ENCODE results near the gene FKBP8. TPM values are rescaled to one million over a fixed set of nuclear protein-coding genes. Genes with fewer than 3 reads are reported as not detected.
A peak's percentile ranks its signal among the peaks of the same experiment; 100 is the strongest.

Gene FKBP8
- total RNA-seq, 2 donors from 2014 or later, result 326 to 536 TPM

DNA sequence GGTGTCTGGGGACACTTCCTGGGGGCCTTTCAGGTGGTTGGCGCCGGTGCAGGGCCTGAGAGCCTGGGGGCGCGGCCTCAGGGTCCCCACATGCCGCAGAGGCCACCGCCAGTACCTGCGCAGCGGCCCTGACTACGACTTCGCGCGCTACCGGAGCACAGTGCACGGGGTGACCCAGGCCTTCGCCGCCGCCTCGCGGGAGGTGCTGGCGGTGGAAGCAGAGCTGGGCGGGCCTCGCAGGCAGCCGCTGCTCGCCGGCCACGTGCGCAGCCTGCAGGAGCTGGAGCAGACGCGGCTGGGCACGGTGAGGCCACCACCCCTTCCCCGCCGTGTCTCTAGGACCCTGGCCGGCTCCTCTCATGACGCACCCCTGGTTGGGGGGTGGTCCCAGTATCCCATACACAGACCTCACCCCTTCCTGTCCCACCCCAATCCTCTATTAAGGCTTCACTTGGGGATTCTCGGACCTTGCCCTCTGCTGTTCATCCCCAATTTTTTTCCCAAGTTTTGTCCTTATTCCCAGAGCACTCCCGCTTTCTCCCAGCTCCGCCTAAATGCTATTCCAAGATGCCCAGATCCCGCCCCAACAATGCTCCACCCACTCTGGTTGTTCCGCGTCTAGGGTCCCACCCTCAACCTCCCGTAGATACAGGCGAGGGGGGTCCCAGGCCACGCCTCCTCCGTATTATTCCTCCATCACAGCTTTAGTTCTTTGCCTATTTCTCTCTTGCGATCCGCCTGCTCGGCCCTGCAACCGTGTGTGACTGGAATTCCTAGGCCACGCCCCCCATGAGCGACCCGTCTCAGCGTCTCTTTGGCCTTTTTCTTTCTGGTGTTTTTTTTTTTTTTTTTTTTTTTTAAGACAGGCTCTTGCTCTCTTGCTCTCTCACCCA lies 46.3 kb upstream of the FKBP8 start:
- Histone ChIP-seq H3K9me3 (no peaks in the 10 kb centered on the region), H3K27ac (peak overlapping the region; percentile 78 to 79), H3K4me3 (peak overlapping the region; percentile 66 to 84), H3K36me3 (peaks cover 0 to 3% of the 10 kb centered on the region in 2 donors), H3K27me3 (replicated peaks; ENCODE audit: insufficient read depth) (no peaks in the 10 kb centered on the region), H3K4me1 (replicated peaks) (peaks cover 7% of the 10 kb centered on the region)
- DNase-seq (ENCODE audit: low spot score), result peak; percentile 39
- TF ChIP-seq POLR2AphosphoS5 (IDR thresholded peaks at IDR 0.05), result no peak
- TF ChIP-seq, protein P1, sequence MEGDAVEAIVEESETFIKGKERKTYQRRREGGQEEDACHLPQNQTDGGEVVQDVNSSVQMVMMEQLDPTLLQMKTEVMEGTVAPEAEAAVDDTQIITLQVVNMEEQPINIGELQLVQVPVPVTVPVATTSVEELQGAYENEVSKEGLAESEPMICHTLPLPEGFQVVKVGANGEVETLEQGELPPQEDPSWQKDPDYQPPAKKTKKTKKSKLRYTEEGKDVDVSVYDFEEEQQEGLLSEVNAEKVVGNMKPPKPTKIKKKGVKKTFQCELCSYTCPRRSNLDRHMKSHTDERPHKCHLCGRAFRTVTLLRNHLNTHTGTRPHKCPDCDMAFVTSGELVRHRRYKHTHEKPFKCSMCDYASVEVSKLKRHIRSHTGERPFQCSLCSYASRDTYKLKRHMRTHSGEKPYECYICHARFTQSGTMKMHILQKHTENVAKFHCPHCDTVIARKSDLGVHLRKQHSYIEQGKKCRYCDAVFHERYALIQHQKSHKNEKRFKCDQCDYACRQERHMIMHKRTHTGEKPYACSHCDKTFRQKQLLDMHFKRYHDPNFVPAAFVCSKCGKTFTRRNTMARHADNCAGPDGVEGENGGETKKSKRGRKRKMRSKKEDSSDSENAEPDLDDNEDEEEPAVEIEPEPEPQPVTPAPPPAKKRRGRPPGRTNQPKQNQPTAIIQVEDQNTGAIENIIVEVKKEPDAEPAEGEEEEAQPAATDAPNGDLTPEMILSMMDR (IDR thresholded peaks at IDR 0.05), result peak in 2 of 4 experiments; percentile 45 to 48
- 16% methylated on average over 42 of the region's 52 CpGs for WGBS
- intact Hi-C loops (cut with DNase I), result loop anchor here (2.0 kb wide), 1 partner anchor 139 kb away; no protein-coding TSS in a partner anchor

DNA sequence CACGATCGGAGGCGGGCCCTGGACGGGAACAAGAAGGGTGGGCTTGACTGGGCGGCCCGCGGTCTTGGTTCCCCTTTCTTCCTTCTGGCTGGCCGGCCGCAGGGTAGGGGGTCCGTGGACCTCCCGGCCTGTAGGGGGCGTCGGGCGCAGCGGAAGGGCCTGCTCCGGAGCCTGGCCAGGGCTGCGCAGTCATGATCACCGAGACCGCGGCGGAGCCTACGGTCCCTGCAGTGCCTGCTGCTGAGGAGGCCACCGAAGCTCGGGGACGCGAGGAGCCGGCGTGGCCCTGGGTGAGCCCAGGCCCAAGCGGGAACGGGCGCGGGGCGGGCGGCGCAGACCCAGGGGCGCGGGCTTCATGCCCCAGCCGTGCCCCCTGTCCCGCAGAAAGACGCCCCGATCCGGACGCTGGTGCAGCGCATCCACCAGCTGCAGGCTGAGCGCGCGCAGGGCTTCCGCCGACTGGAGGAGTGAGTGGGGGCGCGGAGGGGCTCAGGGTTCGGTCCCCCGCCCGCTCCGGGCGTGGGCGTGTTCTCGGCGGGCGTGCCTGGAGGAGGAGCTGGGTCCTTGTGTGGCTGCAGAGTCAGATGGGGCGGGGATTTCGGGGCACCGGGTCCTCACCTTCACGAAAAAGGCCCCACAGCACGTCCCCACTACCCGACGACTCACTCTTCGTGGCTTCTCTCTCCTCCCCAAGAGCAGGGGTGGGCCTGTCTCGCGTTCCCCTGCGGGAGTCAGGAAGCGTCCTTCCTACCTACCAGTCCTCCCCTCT lies 45.4 kb upstream of the FKBP8 start, which contains the start of gene REX1BD:
Gene REX1BD, plus strand, starts transcription at position 188 of the 769 bp plus-strand sequence. Its CDS starts 4 bp downstream, at position 192.
- peak within 1 kb of the TSS; percentile 66 to 84 for H3K4me3 ChIP-seq
- intact Hi-C loops (cut with DNase I), result loop anchor here (2.0 kb wide), 1 partner anchor 138 kb away; no protein-coding TSS in a partner anchor
- under 1% methylated on average over 50 of the region's 72 CpGs for WGBS
- TF ChIP-seq POLR2AphosphoS5 (IDR thresholded peaks at IDR 0.05), result peak; percentile 29
- TF ChIP-seq, protein P1 (IDR thresholded peaks at IDR 0.05), result peak; percentile 53 to 87 (median 82)
- peak; percentile 31 for TF ChIP-seq POLR2A (IDR thresholded peaks at IDR 0.05)
- peaks cover 5% of the 10 kb centered on the region for H3K4me1 ChIP-seq (replicated peaks)
- peaks cover 0 to 3% of the 10 kb centered on the region in 2 donors for H3K36me3 ChIP-seq
- H3K9me3 ChIP-seq, result no peaks in the 10 kb centered on the region
- no peaks in the 10 kb centered on the region for H3K27me3 ChIP-seq (replicated peaks; ENCODE audit: insufficient read depth)
- peak within 1 kb of the TSS; percentile 78 to 79 for H3K27ac ChIP-seq
- peak; percentile 58 for DNase-seq (ENCODE audit: low spot score)

DNA sequence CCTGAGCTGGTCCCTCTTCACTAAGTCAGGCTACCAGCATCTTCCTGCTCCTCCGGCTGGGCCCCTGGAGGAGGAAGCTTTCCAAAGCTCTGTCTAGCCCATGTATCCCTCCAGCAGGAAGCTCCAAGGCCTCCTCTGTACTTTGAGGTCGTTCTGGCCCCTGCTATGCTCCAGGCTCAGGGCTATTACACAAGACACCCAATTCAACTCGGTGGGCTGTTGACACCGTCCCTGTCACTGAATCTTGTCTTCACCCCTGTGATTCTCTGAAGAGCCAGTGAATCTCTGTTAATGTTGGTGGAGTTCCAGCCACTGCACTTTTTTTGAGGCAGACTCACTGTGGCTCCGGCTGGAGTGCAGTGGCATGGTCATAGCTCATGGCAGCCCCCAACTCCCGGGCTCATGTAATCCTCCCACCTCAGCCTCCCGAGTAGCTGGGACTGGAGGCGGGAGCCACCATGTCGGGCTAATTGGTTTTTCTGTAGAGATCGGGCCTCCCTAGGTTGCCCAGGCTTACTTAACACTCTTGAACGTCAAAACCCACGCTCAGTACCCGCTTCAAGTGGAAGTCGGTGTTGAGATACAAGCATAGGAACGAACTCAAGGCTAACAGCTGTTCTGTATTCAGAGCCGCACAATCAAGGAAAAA lies 44.7 kb upstream of the FKBP8 start:
- Histone ChIP-seq H3K4me3 (peak overlapping the region; percentile 66 to 84), H3K9me3 (no peaks in the 10 kb centered on the region), H3K27me3 (replicated peaks; ENCODE audit: insufficient read depth) (no peaks in the 10 kb centered on the region), H3K27ac (peak overlapping the region; percentile 78 to 79), H3K4me1 (replicated peaks) (peaks cover 5% of the 10 kb centered on the region), H3K36me3 (peaks cover 0 to 3% of the 10 kb centered on the region in 2 donors)
- WGBS, result 33% methylated on average over 16 of the region's 16 CpGs
- no peak for TF ChIP-seq POLR2A (IDR thresholded peaks at IDR 0.05)
- TF ChIP-seq POLR2AphosphoS5 (IDR thresholded peaks at IDR 0.05), result no peak
- TF ChIP-seq, protein P1 (IDR thresholded peaks at IDR 0.05), result no peak
- intact Hi-C loops (cut with DNase I), result loop anchor here (2.0 kb wide), 1 partner anchor 137 kb away; no protein-coding TSS in a partner anchor
- DNase-seq (ENCODE audit: low spot score), result no peak

DNA sequence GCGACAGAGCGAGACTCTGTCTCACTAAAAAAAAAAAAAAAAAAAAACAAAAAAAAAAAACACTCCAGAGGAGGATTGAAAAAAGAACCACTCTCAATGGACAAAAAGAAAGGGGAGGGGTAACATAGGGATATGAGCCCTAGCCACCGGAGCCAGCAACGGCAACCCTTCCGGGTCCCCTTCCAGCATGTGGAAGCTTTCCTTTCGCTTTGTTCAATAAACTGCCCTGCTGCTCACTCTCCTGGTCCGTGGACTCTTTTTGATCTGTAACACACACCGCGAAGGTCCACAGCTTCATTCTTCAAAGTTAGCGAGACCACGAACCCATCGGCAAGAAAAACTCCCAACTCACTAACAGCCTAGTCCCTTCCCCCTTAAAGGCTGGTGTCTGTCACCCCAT lies 44.2 kb upstream of the FKBP8 start:
- WGBS, result 90% methylated on average over 12 of the region's 12 CpGs
- no peak overlapping the region for H3K27ac ChIP-seq

More for the DNA sequence above, 44.2 kb upstream of the FKBP8 start:
- Histone ChIP-seq H3K27me3 (replicated peaks; ENCODE audit: insufficient read depth) (no peaks in the 10 kb centered on the region), H3K9me3 (no peaks in the 10 kb centered on the region), H3K36me3 (peaks cover 0 to 3% of the 10 kb centered on the region in 2 donors), H3K4me1 (replicated peaks) (peaks cover 5% of the 10 kb centered on the region), H3K4me3 (no peak overlapping the region)
- TF ChIP-seq POLR2A (IDR thresholded peaks at IDR 0.05) (no peak), POLR2AphosphoS5 (IDR thresholded peaks at IDR 0.05) (no peak)
- TF ChIP-seq, protein P1 (IDR thresholded peaks at IDR 0.05), result no peak
- no peak for DNase-seq (ENCODE audit: low spot score)
- intact Hi-C loops (cut with DNase I), result no loop called here

Data from prostate gland (tissue), 2 donors.